GM13976 (cell line): ENCODE measurements around the gene RRP8.

Experiments
- DNase-seq: peaks from one replicate; pipeline ENCODE4 v3.0.0; 2012; ENCODE audit warnings: low spot score
- CTCF ChIP-seq: IDR thresholded peaks from 2 replicates; pipeline ENCODE4 v1.5.1; 2012; ENCODE audit warnings: borderline replicate concordance, mild to moderate bottlenecking; ENCODE audit not compliant: insufficient read depth; ENCODE audit errors: extremely low read depth, missing control alignments, control extremely low read depth
- in situ Hi-C: fragments of 300-500 bp; cut with MboI; formaldehyde crosslinking; loops from one replicate; pipeline ENCODE4 v1.12.0; 2022; ENCODE audit warnings: low sequenced_read_pairs, mixed read lengths, inconsistent platforms; ENCODE audit not compliant: unreplicated experiment

RRP8 gene

GRCh38 chr11:6570691-6571427, 32.6 kb downstream of the RRP8 start:
- DNase-seq: no peak
- no peak for TF ChIP-seq CTCF
- in situ Hi-C loops: no loop called here

GRCh38 chr11:6569706-6570105, 33.7 kb downstream of the RRP8 start:
- DNase-seq: no peak
- in situ Hi-C loops: no loop called here
- no peak for TF ChIP-seq CTCF

GRCh38 chr11:6568191-6568918, 35.1 kb downstream of the RRP8 start:
- DNase-seq: no peak
- in situ Hi-C loops: no loop called here
- TF ChIP-seq CTCF: no peak

- TF ChIP-seq CTCF: no peak
- in situ Hi-C loops: no loop called here
- DNase-seq: no peak
Measured at GRCh38 chr11:6567371-6567745, 36.1 kb downstream of the RRP8 start.

- in situ Hi-C loops: no loop called here
- DNase-seq: no peak
- no peak for TF ChIP-seq CTCF
Measured at GRCh38 chr11:6566704-6567370, 36.6 kb downstream of the RRP8 start.

GRCh38 chr11:6565988-6566703, 37.3 kb downstream of the RRP8 start:
- in situ Hi-C loops: no loop called here
- DNase-seq: no peak
- no peak for TF ChIP-seq CTCF
